ENCODE results near the gene PLEKHG5. TPM values are rescaled to one million over a fixed set of nuclear protein-coding genes. Genes with fewer than 3 reads are reported as not detected.

PLEKHG5 gene
- total RNA-seq, 4 donors from 2014 or later, result 5.8 to 12.0 (median 8.4) TPM

DNA sequence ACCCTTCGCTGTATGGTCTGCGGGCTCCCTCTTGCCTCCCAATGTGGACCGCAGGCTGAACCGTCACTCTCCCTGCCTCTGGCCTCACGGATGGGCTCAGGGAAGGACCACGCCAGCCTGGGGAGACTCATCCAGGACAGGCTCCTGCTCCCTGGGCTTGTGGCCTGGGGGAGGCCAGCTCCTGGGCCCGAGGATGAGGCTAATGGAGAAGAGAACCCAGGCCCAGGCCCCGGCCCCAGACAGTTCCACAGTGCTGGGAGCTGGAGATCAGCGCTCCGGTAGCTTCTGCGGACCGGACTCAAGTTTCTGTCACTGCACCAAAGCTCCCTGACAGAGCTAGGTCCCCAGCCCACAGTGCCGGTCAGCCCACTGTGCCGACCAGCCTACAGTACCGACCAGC, 13.4 kb upstream of the PLEKHG5 start:
- WGBS, 2 donors, result 90 to 93% methylated on average over 6 to 15 of the region's 15 CpGs
- DNase-seq, result no peak
- Histone ChIP-seq H3K9me3 (no peaks in the 10 kb centered on the region), H3K27me3 (no peaks in the 10 kb centered on the region), H3K4me3 (replicated peaks in 1 of 3) (no peak overlapping the region), H3K36me3 (no peaks in the 10 kb centered on the region), H3K4me1 (peaks cover 0 to 21% of the 10 kb centered on the region in 2 donors), H3K27ac (no peak overlapping the region)
- intact Hi-C loops (cut with DNase I), result no loop called here
- TF ChIP-seq, protein P1, sequence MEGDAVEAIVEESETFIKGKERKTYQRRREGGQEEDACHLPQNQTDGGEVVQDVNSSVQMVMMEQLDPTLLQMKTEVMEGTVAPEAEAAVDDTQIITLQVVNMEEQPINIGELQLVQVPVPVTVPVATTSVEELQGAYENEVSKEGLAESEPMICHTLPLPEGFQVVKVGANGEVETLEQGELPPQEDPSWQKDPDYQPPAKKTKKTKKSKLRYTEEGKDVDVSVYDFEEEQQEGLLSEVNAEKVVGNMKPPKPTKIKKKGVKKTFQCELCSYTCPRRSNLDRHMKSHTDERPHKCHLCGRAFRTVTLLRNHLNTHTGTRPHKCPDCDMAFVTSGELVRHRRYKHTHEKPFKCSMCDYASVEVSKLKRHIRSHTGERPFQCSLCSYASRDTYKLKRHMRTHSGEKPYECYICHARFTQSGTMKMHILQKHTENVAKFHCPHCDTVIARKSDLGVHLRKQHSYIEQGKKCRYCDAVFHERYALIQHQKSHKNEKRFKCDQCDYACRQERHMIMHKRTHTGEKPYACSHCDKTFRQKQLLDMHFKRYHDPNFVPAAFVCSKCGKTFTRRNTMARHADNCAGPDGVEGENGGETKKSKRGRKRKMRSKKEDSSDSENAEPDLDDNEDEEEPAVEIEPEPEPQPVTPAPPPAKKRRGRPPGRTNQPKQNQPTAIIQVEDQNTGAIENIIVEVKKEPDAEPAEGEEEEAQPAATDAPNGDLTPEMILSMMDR (IDR thresholded peaks at IDR 0.05), result no peak
- TF ChIP-seq POLR2A (IDR thresholded peaks at IDR 0.05), result no peak

DNA sequence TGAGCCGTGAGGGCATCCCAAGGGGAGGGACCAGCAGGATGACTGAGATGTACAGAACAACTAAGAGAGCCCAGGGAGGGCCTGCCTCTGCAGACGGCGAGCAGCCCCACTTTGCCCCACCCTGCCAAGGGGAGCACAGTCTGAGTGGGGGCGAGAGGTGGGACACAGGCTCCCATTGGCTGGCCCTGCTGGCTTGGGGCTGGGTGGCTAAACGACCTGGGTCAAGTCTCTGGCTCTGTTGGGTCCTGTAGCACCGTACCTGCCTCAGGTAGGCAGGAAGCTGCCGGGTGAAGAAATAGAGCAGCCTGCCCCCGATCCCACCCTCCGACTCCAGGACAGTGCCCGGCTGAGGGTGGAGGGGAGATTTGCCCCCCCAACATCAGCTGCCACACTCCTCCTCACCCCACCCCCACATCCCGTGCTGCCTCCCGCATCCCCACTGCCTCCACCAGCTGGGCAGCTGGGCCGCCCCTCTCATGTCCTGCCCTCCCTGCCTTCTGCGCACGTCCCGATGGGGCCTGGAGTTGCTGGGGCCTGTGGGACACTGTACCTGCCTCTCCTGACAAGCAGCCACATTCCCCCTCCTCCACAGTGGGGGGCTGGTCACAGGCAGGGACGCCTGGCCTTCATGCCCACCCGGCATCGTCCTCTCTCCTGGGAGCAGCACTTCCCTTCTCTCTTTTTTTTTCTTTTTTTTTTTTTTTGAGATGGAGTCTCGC, 12.6 kb upstream of the PLEKHG5 start:
- 85 to 88% methylated on average over 12 to 14 of the region's 20 CpGs for WGBS, 2 donors
- intact Hi-C loops (cut with DNase I), result no loop called here
- Histone ChIP-seq H3K9me3 (no peaks in the 10 kb centered on the region), H3K4me3 (replicated peaks in 1 of 3) (no peak overlapping the region), H3K36me3 (no peaks in the 10 kb centered on the region), H3K27ac (no peak overlapping the region), H3K4me1 (peaks cover 0 to 21% of the 10 kb centered on the region in 2 donors), H3K27me3 (no peaks in the 10 kb centered on the region)
- no peak for TF ChIP-seq POLR2A (IDR thresholded peaks at IDR 0.05)
- TF ChIP-seq, protein P1 (IDR thresholded peaks at IDR 0.05), result no peak
- no peak for DNase-seq

DNA sequence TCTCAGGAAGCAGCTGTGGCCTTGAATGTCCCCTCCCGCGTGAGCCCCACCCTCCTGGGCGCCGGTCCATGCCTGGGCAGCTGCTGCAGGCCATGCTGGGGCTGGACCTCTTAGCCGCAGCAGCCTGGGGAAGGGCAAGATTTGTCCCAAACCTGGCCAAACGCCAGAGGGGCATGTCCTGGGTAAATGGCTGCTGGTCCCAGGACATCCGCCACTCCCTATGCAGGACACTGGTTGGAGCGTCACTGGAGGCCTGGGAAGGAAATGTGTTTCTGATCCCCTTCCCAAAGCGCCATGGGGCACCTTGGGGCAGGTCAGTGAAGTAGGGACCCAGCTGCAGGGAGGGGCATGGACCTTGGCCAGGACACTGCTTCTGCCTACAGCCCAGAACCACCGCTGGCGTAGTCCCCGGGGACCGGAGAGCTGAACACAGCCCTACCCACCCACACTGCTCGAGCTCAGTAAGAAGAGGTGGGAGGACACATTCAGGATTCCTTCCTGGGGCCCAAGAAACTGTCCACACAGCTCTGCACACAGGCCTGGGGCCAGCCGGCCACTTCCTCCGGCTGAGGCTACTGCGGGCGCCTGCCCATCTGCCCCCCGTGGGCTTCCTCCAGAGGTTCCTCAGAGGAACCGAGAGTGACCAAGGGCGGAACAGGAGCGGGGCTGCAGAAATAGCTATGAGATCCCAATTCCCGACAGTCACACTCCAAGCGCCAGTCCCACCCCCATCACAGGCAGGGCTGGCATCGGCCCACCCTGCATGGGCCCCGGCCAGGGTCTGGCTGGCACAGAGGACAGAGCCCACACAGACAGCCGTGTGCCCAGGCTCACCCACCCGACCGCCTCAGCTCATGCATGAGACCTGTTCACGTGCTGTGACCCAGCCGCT, 10.8 kb upstream of the PLEKHG5 start:
- Histone ChIP-seq H3K4me1 (peaks cover 4 to 33% of the 10 kb centered on the region in 2 donors), H3K36me3 (no peaks in the 10 kb centered on the region), H3K4me3 (replicated peaks in 1 of 3) (no peak overlapping the region), H3K27me3 (no peaks in the 10 kb centered on the region), H3K9me3 (no peaks in the 10 kb centered on the region), H3K27ac (no peak overlapping the region)
- intact Hi-C loops (cut with DNase I), result no loop called here
- DNase-seq, result peak in 1 of 2 donors; percentile 42
- WGBS, 2 donors, result 63 to 66% methylated on average over 20 to 27 of the region's 31 CpGs
- TF ChIP-seq, protein P1 (IDR thresholded peaks at IDR 0.05), result no peak
- no peak for TF ChIP-seq POLR2A (IDR thresholded peaks at IDR 0.05)

DNA sequence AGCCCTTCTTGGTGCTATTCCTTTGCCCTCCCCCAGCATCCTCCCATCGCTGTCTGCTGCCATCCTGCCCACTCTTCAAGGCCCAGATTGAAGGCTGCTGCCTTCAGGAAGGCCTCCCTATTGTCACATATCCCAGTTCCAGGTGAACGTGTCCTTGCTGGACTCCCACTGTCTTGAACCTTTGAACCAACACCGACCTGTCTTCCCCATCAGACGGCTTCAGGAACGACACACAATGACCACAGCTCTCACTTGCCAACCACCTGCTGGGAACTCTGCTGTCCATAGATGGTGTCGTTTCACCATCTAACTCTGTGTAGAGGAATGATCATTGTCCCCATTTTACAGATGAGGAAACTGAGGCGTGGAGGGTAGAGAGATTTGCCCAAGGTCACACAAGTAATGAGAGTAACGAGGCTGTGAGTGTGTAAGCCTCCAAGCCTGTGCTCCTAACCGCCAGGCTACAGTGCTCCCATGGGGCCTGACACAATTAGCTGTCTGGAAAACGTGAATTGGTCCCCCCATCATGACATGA, 9.9 kb upstream of the PLEKHG5 start:
- intact Hi-C loops (cut with DNase I), result no loop called here
- no peak overlapping the region for H3K4me3 ChIP-seq (replicated peaks in 1 of 3)
- WGBS, 2 donors, result 72 to 75% methylated on average over 10 of the region's 10 CpGs
- H3K27ac ChIP-seq, result peak overlapping the region in 1 of 3 donors; percentile 5
- DNase-seq, result no peak
- TF ChIP-seq POLR2A (IDR thresholded peaks at IDR 0.05), result no peak
- TF ChIP-seq, protein P1 (IDR thresholded peaks at IDR 0.05), result no peak
- no peaks in the 10 kb centered on the region for H3K9me3 ChIP-seq
- H3K36me3 ChIP-seq, result no peaks in the 10 kb centered on the region
- H3K4me1 ChIP-seq, result peaks cover 10 to 40% of the 10 kb centered on the region in 2 donors
- no peaks in the 10 kb centered on the region for H3K27me3 ChIP-seq
